ENCODE data around the gene FBXL22.

FBXL22 gene

DNA sequence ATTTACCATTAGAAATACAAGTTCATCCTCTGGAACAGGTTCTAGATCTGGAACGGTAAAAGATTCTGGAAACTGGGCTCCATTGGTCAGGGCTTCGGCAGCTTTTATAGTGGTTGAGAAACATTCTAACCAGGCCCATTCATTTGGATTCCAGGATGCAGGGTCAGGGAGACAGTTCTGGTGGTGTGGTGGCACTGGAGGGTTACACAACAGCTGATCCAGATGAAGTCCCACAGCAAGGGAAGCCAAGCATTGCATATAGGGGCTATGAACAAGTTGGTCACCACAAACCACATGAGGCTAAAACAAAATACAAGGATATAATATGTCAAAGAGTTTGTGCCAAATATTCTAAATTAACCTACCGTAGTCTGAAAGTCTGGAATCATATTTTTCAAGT is 43.0 kb downstream of the FBXL22 start:
- ChIA-PET POLR2A (no interaction called here), CTCF (interaction anchor here (2.3 kb wide), 1 partner anchor 13 kb away, joined by 7 read pairs; no protein-coding TSS in a partner anchor)
- TF ChIP-seq, protein P1, sequence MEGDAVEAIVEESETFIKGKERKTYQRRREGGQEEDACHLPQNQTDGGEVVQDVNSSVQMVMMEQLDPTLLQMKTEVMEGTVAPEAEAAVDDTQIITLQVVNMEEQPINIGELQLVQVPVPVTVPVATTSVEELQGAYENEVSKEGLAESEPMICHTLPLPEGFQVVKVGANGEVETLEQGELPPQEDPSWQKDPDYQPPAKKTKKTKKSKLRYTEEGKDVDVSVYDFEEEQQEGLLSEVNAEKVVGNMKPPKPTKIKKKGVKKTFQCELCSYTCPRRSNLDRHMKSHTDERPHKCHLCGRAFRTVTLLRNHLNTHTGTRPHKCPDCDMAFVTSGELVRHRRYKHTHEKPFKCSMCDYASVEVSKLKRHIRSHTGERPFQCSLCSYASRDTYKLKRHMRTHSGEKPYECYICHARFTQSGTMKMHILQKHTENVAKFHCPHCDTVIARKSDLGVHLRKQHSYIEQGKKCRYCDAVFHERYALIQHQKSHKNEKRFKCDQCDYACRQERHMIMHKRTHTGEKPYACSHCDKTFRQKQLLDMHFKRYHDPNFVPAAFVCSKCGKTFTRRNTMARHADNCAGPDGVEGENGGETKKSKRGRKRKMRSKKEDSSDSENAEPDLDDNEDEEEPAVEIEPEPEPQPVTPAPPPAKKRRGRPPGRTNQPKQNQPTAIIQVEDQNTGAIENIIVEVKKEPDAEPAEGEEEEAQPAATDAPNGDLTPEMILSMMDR (IDR thresholded peaks at IDR 0.05; ENCODE audit: insufficient read depth, low read length, missing control alignments), result no peak
- no peak for DNase-seq (ENCODE audit: low read depth, low spot score)
- H3K4me3 ChIP-seq (ENCODE audit: low read depth, low read length), result no peak overlapping the region

Measured in AG04449 (cell line).